ENCODE data around the gene ACTR5.

Gene ACTR5

DNA sequence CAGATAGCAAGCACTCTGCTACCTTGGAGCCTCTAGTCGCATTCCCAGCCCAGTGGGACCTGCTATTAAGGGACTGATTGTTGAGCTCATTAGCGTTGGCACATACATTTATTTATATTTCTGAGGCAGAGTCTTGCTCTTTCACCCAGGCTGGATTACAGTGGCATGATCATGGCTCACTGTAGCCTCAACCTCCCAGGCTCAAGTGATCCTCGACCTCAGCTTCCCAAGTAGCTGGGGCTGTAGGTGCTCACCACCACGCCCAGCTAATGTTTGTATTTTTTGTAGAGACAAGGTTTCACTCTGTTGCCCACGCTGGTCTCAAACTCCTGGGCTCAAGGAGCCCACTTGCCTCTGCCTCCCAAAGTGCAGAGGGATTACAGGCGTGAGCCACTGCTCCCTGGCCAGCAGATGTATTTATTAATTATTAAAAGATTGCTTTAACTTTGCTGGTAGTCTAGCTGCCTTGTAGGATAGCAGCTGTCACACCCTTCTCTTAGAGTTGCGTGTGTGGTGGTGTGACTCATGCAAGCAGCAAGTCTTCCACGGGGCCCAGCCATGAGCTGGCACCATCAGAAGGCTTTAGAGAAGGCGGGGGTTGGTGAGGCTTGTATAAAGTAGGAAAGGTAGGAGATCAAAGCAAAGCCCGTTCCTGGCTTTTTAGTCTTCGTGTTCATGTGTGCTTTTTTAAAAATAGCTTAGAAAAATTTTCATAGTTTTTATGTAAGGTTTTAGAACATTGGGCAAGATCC is 16.5 kb downstream of the ACTR5 start:
- no peak overlapping the region for H3K4me3 ChIP-seq (ENCODE audit: low read length)
- TF ChIP-seq, protein P1, sequence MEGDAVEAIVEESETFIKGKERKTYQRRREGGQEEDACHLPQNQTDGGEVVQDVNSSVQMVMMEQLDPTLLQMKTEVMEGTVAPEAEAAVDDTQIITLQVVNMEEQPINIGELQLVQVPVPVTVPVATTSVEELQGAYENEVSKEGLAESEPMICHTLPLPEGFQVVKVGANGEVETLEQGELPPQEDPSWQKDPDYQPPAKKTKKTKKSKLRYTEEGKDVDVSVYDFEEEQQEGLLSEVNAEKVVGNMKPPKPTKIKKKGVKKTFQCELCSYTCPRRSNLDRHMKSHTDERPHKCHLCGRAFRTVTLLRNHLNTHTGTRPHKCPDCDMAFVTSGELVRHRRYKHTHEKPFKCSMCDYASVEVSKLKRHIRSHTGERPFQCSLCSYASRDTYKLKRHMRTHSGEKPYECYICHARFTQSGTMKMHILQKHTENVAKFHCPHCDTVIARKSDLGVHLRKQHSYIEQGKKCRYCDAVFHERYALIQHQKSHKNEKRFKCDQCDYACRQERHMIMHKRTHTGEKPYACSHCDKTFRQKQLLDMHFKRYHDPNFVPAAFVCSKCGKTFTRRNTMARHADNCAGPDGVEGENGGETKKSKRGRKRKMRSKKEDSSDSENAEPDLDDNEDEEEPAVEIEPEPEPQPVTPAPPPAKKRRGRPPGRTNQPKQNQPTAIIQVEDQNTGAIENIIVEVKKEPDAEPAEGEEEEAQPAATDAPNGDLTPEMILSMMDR (conservative IDR thresholded peaks at IDR 0.05; ENCODE audit: low read depth, low read length) = no peak
- DNase-seq (ENCODE audit: low read depth) = peak; percentile 68

DNA sequence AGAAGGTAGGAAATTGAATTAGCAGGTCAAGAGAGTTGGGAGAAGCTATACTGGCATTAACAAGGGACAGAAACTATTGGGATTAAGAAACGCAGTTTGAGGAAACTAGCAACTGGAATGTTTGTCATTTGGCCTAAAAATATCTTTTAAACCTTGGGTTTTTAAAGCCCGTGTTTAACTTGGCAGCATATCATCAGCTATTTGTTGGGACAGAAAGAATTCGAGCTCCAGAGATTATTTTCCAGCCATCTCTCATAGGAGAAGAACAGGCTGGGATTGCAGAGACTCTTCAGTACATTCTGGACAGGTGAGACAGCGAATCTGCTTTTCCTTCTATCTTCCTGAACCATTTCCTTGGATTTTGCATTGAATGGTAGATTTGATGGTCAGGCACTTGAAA is 17.8 kb downstream of the ACTR5 start:
- no peak for DNase-seq (ENCODE audit: low read depth)
- H3K4me3 ChIP-seq (ENCODE audit: low read length) = no peak overlapping the region
- TF ChIP-seq, protein P1 (conservative IDR thresholded peaks at IDR 0.05; ENCODE audit: low read depth, low read length) = no peak

DNA sequence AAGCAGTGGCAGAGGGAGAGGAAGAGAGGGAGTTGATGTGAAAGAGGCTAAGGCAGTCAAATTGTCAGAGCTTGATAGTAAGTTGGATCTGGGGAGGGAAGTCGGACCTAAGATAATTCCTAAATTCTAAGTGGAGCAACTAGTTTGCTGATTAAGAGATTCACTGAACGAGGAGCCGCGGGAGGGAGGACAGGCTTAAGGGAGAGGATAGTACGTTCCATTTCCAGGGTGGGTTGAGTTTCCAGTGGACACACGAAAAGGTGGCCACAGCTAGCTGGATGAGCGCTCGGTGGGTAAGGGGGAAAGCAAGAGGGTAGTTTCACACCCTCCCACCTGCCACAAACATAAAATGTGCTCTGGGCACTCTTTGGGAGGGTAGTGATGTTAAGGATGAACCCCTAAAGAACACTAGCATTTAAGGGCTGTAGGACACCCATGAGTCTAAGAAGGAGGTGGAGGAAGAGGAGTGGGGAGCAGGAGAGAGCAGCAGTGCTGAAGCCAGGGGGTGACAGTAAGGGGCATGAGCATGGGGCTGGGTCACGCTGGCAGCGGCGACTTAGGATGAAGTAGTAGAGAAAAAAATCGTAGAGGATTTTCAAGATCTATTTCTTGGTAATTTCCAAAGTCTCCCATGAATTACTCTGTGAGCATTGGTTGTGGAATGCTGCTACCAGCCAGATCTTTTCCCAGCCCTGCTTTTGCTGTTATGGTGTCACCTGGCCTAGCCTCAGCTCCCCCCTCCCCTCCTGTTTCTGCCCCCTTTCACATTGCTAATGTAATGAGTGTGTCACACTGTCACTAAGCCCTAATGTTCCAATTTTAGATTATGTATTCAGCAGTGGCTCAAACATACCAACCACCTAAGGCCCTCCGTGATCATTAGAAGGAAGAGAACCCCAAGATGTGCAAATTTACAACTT is 21.4 kb downstream of the ACTR5 start:
- DNase-seq (ENCODE audit: low read depth) = no peak
- no peak overlapping the region for H3K4me3 ChIP-seq (ENCODE audit: low read length)
- TF ChIP-seq, protein P1 (conservative IDR thresholded peaks at IDR 0.05; ENCODE audit: low read depth, low read length) = no peak

DNA sequence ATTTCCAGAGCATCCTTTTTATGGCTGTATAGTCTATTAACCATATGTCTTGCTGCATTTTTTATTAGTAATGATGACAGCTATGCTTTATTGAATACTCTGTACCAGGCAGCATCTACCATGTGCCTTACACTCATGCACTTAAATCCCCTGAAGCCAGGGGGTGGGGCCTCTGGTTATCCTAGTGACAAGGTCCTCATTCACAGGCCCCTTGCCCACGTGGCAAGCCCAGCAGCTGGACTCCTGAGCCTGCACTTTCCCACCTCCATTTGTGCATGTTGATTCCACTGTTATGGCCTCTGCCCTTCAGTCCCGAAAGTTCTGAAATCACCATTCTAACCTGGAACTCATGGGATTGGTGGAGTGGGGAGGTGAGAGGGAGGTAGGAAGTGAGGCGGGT is 22.3 kb downstream of the ACTR5 start:
- no peak overlapping the region for H3K4me3 ChIP-seq (ENCODE audit: low read length)
- TF ChIP-seq, protein P1 (conservative IDR thresholded peaks at IDR 0.05; ENCODE audit: low read depth, low read length) = no peak
- DNase-seq (ENCODE audit: low read depth) = no peak

DNA sequence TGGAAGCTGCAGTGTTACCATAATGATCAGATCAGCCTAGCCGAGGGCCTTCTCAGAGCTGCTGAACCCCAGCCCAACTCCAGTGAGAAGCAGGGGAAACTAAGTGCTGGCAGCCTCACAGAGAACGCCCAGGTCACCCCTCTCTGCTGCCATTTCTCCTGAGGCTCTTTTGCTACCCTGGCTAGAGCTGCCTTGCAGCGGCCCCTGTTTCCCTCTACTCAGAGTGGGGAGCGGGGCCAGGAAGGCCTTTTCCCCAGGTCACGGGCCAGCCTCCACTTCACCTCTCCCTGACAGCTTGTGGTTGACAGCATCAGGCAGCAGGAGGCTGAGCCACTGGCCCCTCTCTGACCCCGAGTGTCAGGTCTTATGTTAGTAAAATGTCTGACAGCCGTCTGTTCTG is 22.7 kb downstream of the ACTR5 start:
- no peak overlapping the region for H3K4me3 ChIP-seq (ENCODE audit: low read length)
- no peak for DNase-seq (ENCODE audit: low read depth)
- TF ChIP-seq, protein P1 (conservative IDR thresholded peaks at IDR 0.05; ENCODE audit: low read depth, low read length) = no peak

DNA sequence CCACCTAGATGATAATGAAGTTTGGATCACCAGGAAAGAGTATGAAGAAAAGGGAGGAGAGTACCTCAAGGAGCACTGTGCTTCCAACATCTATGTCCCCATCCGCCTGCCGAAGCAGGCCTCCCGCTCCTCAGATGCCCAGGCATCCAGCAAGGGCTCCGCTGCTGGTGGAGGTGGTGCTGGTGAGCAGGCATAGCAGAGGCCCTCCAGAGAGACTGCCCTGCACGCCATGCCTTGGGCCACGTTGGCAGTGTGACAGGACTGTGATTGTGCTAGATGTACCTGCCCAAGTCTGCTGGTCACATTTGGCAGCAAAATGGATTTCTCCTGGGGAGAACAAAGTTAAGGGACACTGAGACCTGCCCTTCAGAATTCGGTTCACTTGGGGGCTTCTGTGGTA is 23.4 kb downstream of the ACTR5 start:
- TF ChIP-seq, protein P1 (conservative IDR thresholded peaks at IDR 0.05; ENCODE audit: low read depth, low read length) = no peak
- no peak for DNase-seq (ENCODE audit: low read depth)
- H3K4me3 ChIP-seq (ENCODE audit: low read length) = no peak overlapping the region

Data from retinal pigment epithelial cell (primary cell).